ENCODE data around the gene HIPK2. TPM values are rescaled to one million over a fixed set of nuclear protein-coding genes. Genes with fewer than 3 reads are reported as not detected.

The HIPK2 gene
- total and polyA plus RNA-seq, 2 of the 4 experiments (the other 2 are of a cell fraction), result 22.0 to 27.1 TPM

DNA sequence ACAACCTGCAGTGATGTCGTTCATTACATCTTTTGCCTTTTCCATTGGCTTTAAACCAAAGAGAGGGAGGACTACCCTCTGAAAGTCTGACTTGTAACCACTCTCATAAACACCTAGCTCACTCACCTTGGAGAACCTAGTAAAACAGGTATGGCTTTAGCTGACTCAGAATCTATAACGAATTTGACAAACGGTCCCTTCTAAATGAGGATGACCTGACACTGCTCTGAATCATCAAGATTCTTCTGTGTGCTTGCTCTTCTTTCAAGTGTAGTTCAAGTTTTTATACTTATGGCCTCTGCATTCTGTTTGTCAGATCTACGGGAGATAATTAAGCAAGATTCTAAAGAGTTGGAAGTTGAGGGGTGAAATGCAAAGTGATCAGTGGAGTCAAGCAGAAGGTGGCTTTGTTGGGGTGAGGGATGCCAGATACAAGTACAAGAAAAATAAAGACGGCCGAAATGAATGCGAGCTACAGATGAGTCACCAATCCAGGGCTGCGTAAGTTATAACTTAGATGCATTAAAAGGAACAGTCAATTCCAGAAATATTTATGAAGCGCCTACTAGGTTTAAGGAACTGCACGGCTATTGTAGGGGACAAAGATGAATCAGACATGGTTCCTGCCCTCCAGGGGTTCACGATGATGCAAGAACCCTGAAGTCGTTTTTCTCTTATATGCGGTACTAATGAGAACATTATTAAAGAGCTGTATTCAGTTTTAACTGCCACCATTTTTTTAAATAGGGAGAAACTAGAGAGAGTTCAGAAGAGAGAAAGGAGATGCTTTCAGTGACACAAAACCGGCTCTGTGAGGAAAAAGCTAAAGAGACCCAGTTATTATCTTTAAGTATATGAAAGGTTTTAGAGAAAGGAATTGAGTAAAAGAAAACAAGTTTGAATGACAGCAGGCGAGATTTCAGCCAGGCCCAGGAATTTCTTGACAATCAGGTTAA is 6.5 kb downstream of the HIPK2 start:
- BruUV-seq (replicated peaks), result no TSS peak
- H3K23ac ChIP-seq (ENCODE audit: low read depth, low read length), result peak overlapping the region; percentile 73
- no peak overlapping the region for H2AK5ac ChIP-seq (ENCODE audit: low read depth, low read length)
- 17% methylated on average over 6 of the region's 15 CpGs; no CpG with 5 or more reads in 1 of the 2 experiments for WGBS, 2 experiments (ENCODE audit: extremely low coverage in 2 of 2, insufficient read length in 1 of 2)
- peak overlapping the region; percentile 87 for H3K4ac ChIP-seq (ENCODE audit: low read depth, low read length)
- peaks cover 43% of the 10 kb centered on the region for H3K9me1 ChIP-seq (ENCODE audit: insufficient read depth, low read length)
- peak overlapping the region; percentile 81 for H2BK120ac ChIP-seq (ENCODE audit: low read depth, low read length)
- H3K79me1 ChIP-seq (ENCODE audit: low read depth in 1 of 2, low read length in 2 of 2), result peaks cover 15 to 81% of the 10 kb centered on the region in 2 experiments
- H3K18ac ChIP-seq (ENCODE audit: low read depth, low read length), result peak overlapping the region; percentile 47; the same call in 1 of the 2 replicates
- H3K14ac ChIP-seq (replicated peaks; ENCODE audit: low read depth, low read length), result 0 out of 2 replicates have a peak overlapping the region, but pooled peaks have one; percentile 86
- peaks cover 45% of the 10 kb centered on the region for H3K4me1 ChIP-seq (ENCODE audit: control insufficient read depth, insufficient read depth, low read length)
- DNase-seq (peak; percentile 94), ATAC-seq (ENCODE audit: low read depth) (peak; percentile 68)
- in situ Hi-C loops (cut with MboI; ENCODE audit: low sequenced_read_pairs) (loop anchor here (10.0 kb wide), 1 partner anchor 126 kb away; no protein-coding TSS in a partner anchor), dilution Hi-C loops (cut with HindIII; ENCODE audit: low sequenced_read_pairs, unreplicated experiment) (no loop called here), intact Hi-C loops (cut with micrococcal nuclease) (loop anchor here (5.0 kb wide), 1 partner anchor 39 kb away; no protein-coding TSS in a partner anchor)
- H4K8ac ChIP-seq (ENCODE audit: low read depth in 2 of 2, low read length in 2 of 2), result peak overlapping the region; percentile 52 to 54; a peak in 3 of 4 replicates
- H3K4me2 ChIP-seq (ENCODE audit: low read depth, low read length), result peak overlapping the region; percentile 91
- H3K9ac ChIP-seq (ENCODE audit: low read depth, low read length), result peak overlapping the region; percentile 24; the same call in 1 of the 2 replicates
- POLR2A ChIA-PET (ENCODE audit: unreplicated experiment), result interaction anchor here (1.0 kb wide), 1 partner anchor 152 kb away, joined by 3 read pairs; no protein-coding TSS in a partner anchor
- H4K91ac ChIP-seq (ENCODE audit: insufficient read depth, low read depth, low read length), result peak overlapping the region; percentile 82; the same call in 1 of the 2 replicates
- peak overlapping the region; percentile 83 for H2BK5ac ChIP-seq (ENCODE audit: low read depth, low read length, poor library complexity, severe bottlenecking)
- H2AFZ ChIP-seq (replicated peaks; ENCODE audit: low read length, poor library complexity), result no peak overlapping the region
- no peaks in the 10 kb centered on the region for H3K9me3 ChIP-seq (ENCODE audit: control insufficient read depth, insufficient read depth, low read length)
- peak overlapping the region; percentile 67 for H3K56ac ChIP-seq (ENCODE audit: extremely low read depth, insufficient read depth, low read length)
- peak overlapping the region; percentile 42 for H3K27ac ChIP-seq (ENCODE audit: insufficient read depth, low read length)
- H3K4me3 ChIP-seq (ENCODE audit: insufficient read depth, low read depth, low read length), result peak overlapping the region; percentile 21; the same call in 1 of the 2 replicates
- H2BK15ac ChIP-seq (ENCODE audit: low read depth, low read length), result peak overlapping the region; percentile 36; the same call in 1 of the 3 replicates
- H3K27me3 ChIP-seq (ENCODE audit: control insufficient read depth, insufficient read depth, low read length), result no peaks in the 10 kb centered on the region
- peaks cover 32% of the 10 kb centered on the region for H3K36me3 ChIP-seq (ENCODE audit: control insufficient read depth, insufficient read depth, low read length)
- H2BK20ac ChIP-seq (ENCODE audit: low read depth, low read length), result peak overlapping the region; percentile 65; the same call in 1 of the 2 replicates
- H4K20me1 ChIP-seq (ENCODE audit: insufficient read depth, low read length), result peaks cover 83% of the 10 kb centered on the region
- H2AK9ac ChIP-seq (replicated peaks; ENCODE audit: low read depth, low read length, poor library complexity), result no peak overlapping the region
- TF ChIP-seq MAZ (IDR thresholded peaks at IDR 0.05; ENCODE audit: borderline replicate concordance, low read depth, low read length) (no peak), RAD21 (IDR thresholded peaks at IDR 0.05; ENCODE audit: low read length) (no peak), MAFK (IDR thresholded peaks at IDR 0.05; ENCODE audit: low read depth, low read length) (peak; percentile 34; the same call in 1 of the 2 replicates), CEBPB (IDR thresholded peaks at IDR 0.05; ENCODE audit: low read depth, low read length) (peak; percentile 97), SMC3 (IDR thresholded peaks at IDR 0.05; ENCODE audit: low read depth, low read length) (no peak), FOS (IDR thresholded peaks at IDR 0.05; ENCODE audit: low read depth, low read length) (peak; percentile 78), RFX5 (IDR thresholded peaks at IDR 0.05; ENCODE audit: low read depth, low read length) (no peak)
- TF ChIP-seq, protein P1, sequence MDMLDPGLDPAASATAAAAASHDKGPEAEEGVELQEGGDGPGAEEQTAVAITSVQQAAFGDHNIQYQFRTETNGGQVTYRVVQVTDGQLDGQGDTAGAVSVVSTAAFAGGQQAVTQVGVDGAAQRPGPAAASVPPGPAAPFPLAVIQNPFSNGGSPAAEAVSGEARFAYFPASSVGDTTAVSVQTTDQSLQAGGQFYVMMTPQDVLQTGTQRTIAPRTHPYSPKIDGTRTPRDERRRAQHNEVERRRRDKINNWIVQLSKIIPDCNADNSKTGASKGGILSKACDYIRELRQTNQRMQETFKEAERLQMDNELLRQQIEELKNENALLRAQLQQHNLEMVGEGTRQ (IDR thresholded peaks at IDR 0.05; ENCODE audit: low read depth, low read length), result no peak
- TF ChIP-seq, protein P2, sequence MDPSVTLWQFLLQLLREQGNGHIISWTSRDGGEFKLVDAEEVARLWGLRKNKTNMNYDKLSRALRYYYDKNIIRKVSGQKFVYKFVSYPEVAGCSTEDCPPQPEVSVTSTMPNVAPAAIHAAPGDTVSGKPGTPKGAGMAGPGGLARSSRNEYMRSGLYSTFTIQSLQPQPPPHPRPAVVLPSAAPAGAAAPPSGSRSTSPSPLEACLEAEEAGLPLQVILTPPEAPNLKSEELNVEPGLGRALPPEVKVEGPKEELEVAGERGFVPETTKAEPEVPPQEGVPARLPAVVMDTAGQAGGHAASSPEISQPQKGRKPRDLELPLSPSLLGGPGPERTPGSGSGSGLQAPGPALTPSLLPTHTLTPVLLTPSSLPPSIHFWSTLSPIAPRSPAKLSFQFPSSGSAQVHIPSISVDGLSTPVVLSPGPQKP (IDR thresholded peaks at IDR 0.05; ENCODE audit: borderline replicate concordance, low read depth, low read length), result no peak
- TF ChIP-seq, protein P3, sequence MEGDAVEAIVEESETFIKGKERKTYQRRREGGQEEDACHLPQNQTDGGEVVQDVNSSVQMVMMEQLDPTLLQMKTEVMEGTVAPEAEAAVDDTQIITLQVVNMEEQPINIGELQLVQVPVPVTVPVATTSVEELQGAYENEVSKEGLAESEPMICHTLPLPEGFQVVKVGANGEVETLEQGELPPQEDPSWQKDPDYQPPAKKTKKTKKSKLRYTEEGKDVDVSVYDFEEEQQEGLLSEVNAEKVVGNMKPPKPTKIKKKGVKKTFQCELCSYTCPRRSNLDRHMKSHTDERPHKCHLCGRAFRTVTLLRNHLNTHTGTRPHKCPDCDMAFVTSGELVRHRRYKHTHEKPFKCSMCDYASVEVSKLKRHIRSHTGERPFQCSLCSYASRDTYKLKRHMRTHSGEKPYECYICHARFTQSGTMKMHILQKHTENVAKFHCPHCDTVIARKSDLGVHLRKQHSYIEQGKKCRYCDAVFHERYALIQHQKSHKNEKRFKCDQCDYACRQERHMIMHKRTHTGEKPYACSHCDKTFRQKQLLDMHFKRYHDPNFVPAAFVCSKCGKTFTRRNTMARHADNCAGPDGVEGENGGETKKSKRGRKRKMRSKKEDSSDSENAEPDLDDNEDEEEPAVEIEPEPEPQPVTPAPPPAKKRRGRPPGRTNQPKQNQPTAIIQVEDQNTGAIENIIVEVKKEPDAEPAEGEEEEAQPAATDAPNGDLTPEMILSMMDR (conservative IDR thresholded peaks at IDR 0.05; ENCODE audit: low read depth, low read length), result no peak
- CTCF ChIA-PET, result interaction anchor here (0.6 to 1.5 kb wide), 3 partner anchors 66 to 273 kb away, joined by 3 to 4 read pairs (median 3); no protein-coding TSS in a partner anchor
- H4K5ac ChIP-seq (ENCODE audit: low read depth, low read length), result peak overlapping the region; percentile 36; the same call in 1 of the 2 replicates

Measured in IMR-90 (cell line).